HepG2 (cell line): ENCODE results near the gene MAPK8IP1. TPM values are rescaled to one million over a fixed set of nuclear protein-coding genes. Genes with fewer than 3 reads are reported as not detected.

Experiments
- ATAC-seq: fragments of 200-7000 bp; cut with Tn5 transposase; 3 replicates; pipeline ENCODE4 v1.9.1; 2020; ENCODE audit warnings: mild to moderate bottlenecking, moderate library complexity
- BruUV-seq: library from RNA; stranded (reverse); fragments of 400-500 nt; replicated peaks from 2 replicates; lab custom pipeline; 2021; lab: Mats Ljungman, UMichigan
- CTCF ChIA-PET: fragments of 300-600 bp; formaldehyde crosslinking; extraction: SDS; loops from one replicate; lab custom pipeline; 2021; ENCODE audit warnings: low total read pairs, inconsistent platforms, low intra/inter-chr PET ratio; lab: Yijun Ruan, JAX
- POLR2A ChIA-PET: fragments of 350-600 bp; sonication (Branson Sonifier 250); formaldehyde crosslinking; loops from one replicate; lab custom pipeline; 2020; ENCODE audit warnings: antibody characterized with exemption, inconsistent platforms; lab: Yijun Ruan, JAX
- DNase-seq: peaks from one replicate; pipeline ENCODE4 v3.0.0-alpha.2; 2015; ENCODE audit warnings: low spot score
- FAIRE-seq: peaks from 3 replicates; lab custom pipeline; 2011; peaks lifted over from hg19 to GRCh38; lab: Jason Lieb, UNC
- H2AFZ ChIP-seq: one replicate; pipeline ENCODE4 v1.6.1; 2011; ENCODE audit warnings: low read length, inconsistent platforms
- H3K27ac ChIP-seq: fragments of 300-600 bp; 3 replicates; pipeline ENCODE4 v1.8.0; 2011; ENCODE audit warnings: mixed run types, mild to moderate bottlenecking, mixed read lengths, low read length, inconsistent platforms; ENCODE audit not compliant: insufficient read depth; ENCODE audit errors: extremely low read length
- H3K27me3 ChIP-seq, 2 experiments: fragments of 200-600 bp in 1 of 2; 2 replicates in 1 of 2; 3 replicates in 1 of 2; pipeline versions ENCODE4 v1.6.0 to v1.8.0; 2011; ENCODE audit warnings: low read length in 2 of 2, mild to moderate bottlenecking in 2 of 2, moderate library complexity in 2 of 2, inconsistent platforms in 1 of 2; ENCODE audit not compliant: insufficient read depth in 2 of 2, control insufficient read depth in 1 of 2
- H3K36me3 ChIP-seq, 2 experiments: fragments of 200-600 bp in 1 of 2; replicated peaks in 1 of 2; 2 replicates in 1 of 2; 3 replicates in 1 of 2; pipeline versions ENCODE4 v1.5.1 to v1.8.0; 2011; ENCODE audit warnings: low read length in 2 of 2, inconsistent platforms in 1 of 2; ENCODE audit not compliant: insufficient read depth in 2 of 2, control insufficient read depth in 1 of 2
- H3K4me1 ChIP-seq: 2 replicates; pipeline ENCODE4 v1.5.1; 2012; ENCODE audit warnings: low read length, inconsistent platforms; ENCODE audit not compliant: insufficient read depth
- H3K4me2 ChIP-seq: 2 replicates; pipeline ENCODE4 v1.6.0; 2011; ENCODE audit warnings: low read depth, low read length, inconsistent platforms
- H3K4me3 ChIP-seq, 3 experiments: fragments of 200-600 bp in 1 of 3; sonication (generic), shearing (Covaris generic) in 1 of 3; replicated peaks in 1 of 3; 2 replicates each; pipeline ENCODE4 v1.5.1; 2011 to 2016; ENCODE audit warnings: low read length in 3 of 3, inconsistent platforms in 2 of 3, low read depth in 2 of 3, mild to moderate bottlenecking in 2 of 3, control low read depth in 1 of 3, mixed read lengths in 1 of 3; ENCODE audit not compliant: insufficient read depth in 1 of 3
- H3K79me2 ChIP-seq: one replicate; pipeline ENCODE4 v1.6.1; 2011; ENCODE audit warnings: low read length, inconsistent platforms; ENCODE audit not compliant: insufficient read depth
- H3K9ac ChIP-seq: 2 replicates; pipeline ENCODE4 v1.6.0; 2011; ENCODE audit warnings: mild to moderate bottlenecking, low read depth, low read length, inconsistent platforms; ENCODE audit not compliant: insufficient read depth
- H3K9me3 ChIP-seq: 2 replicates; pipeline ENCODE4 v1.5.1; 2012; ENCODE audit warnings: mild to moderate bottlenecking, low read length
- H4K20me1 ChIP-seq: 2 replicates; pipeline ENCODE4 v1.6.0; 2011; ENCODE audit warnings: inconsistent platforms, mild to moderate bottlenecking, low read length, moderate library complexity; ENCODE audit not compliant: insufficient read depth
- HOXD1 ChIP-seq: sonication (generic); formaldehyde crosslinking; IDR thresholded peaks from 2 replicates; pipeline ENCODE4 v1.5.0; 2020; ENCODE audit warnings: missing genetic modification reagents
- ZMYM3 ChIP-seq: sonication (generic); formaldehyde crosslinking; IDR thresholded peaks from 2 replicates; pipeline ENCODE4 v1.5.1; 2020; ENCODE audit warnings: mild to moderate bottlenecking, missing genetic modification reagents
- ZNF572 ChIP-seq: sonication (generic); formaldehyde crosslinking; IDR thresholded peaks from 2 replicates; pipeline ENCODE4 v1.5.1; 2020; ENCODE audit warnings: mild to moderate bottlenecking, missing genetic modification reagents
- WGBS: methylation state at CpG from one replicate; pipeline ENCODE4 v1.1.6; 2017; ENCODE audit warnings: low lambda C conversion rate; 5-methylcytosine and 5-hydroxymethylcytosine counted together
- in situ Hi-C: cut with HindIII; loops from 2 replicates; pipeline ENCODE4 v1.10.0; 2017; ENCODE audit warnings: low pct_unique_long_range_greater_than_20kb; ENCODE audit not compliant: extremely low pct_ligation_motif_present
- intact Hi-C: fragments of 100-400 bp; cut with micrococcal nuclease; formaldehyde crosslinking; loops from one replicate; pipeline ENCODE4 v1.10.0; 2022; ENCODE audit not compliant: unreplicated experiment
- polyA plus RNA-seq, 8 experiments: library from polyadenylated mRNA; depleted of rRNA in 3 of 8; stranded (reverse) in 7 of 8; unstranded in 1 of 8; fragments of >200 nt; fragmentation: Illumina TruSeq in 4 of 8; extraction: Trizol in 4 of 8; gene quantifications; 2 replicates each; pipeline versions ENCODE4 v1.2.1 to v1.2.3, GENCODE V29; 2011 to 2016; ENCODE audit warnings: low read depth in 4 of 8, missing spikeins in 1 of 8, mixed read lengths in 1 of 8; ENCODE audit not compliant: insufficient read depth in 1 of 8
- total RNA-seq, 5 experiments: library from RNA; depleted of rRNA; stranded (reverse); fragments of >200 nt; fragmentation: Illumina TruSeq; extraction: Trizol; gene quantifications; 2 replicates each; pipeline ENCODE4 v1.2.3, GENCODE V29; 2016; ENCODE audit warnings: low read depth in 1 of 5

Gene MAPK8IP1
- total and polyA plus RNA-seq, 2 of the 13 experiments (the other 11 are each of a cell fraction or from before 2014, with no cell fraction given): 2.2 to 4.2 TPM

DNA sequence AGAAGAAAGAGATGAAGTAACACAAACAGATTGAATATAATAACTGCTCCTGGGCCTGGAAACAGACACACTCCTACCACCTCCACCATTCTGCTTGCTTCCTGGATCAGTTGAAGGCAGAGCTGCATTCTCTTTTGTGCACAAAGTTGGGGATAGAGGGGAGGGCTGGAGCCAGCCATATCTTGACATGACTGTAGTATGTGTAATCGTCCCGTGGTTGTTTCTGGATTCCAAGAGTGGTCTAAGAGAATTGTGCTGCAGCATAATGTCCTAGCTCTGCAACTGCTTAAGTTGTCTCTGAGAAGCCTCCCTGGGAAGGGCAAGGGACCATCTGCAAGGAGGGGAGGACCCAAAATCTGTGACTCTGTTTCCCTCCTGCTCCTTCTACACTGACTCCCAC is 35.0 kb upstream of the MAPK8IP1 start:
- Histone ChIP-seq H3K27me3 (no peaks in the 10 kb centered on the region; a peak in 1 of 5 replicates), H4K20me1 (peaks cover 45% of the 10 kb centered on the region), H3K9ac (no peak overlapping the region), H3K9me3 (no peaks in the 10 kb centered on the region), H3K27ac (no peak overlapping the region), H3K4me2 (no peak overlapping the region), H3K4me1 (peaks cover 61% of the 10 kb centered on the region), H3K36me3 (peaks cover 3 to 12% of the 10 kb centered on the region in 2 experiments; a peak in 4 of 5 replicates), H3K4me3 (no peak overlapping the region), H2AFZ (no peak overlapping the region), H3K79me2 (peaks cover 52% of the 10 kb centered on the region)
- no peak for TF ChIP-seq ZMYM3
- in situ Hi-C loops: no loop called here
- no TSS peak for BruUV-seq
- WGBS: 94% methylated on average over 2 of the region's 2 CpGs
- ChIA-PET CTCF (no interaction called here), POLR2A (no interaction called here)
- DNase-seq (no peak), ATAC-seq (no peak), FAIRE-seq (no peak)
- intact Hi-C loops: no loop called here

- ATAC-seq: no peak
- Histone ChIP-seq H3K79me2 (peaks cover 52% of the 10 kb centered on the region), H4K20me1 (peaks cover 45% of the 10 kb centered on the region), H3K4me3 (no peak overlapping the region), H3K36me3 (peaks cover 6 to 20% of the 10 kb centered on the region in 2 experiments), H3K9ac (no peak overlapping the region), H3K27ac (no peak overlapping the region), H3K9me3 (no peaks in the 10 kb centered on the region), H2AFZ (no peak overlapping the region), H3K4me1 (peaks cover 55% of the 10 kb centered on the region), H3K4me2 (no peak overlapping the region), H3K27me3 (no peaks in the 10 kb centered on the region; a peak in 1 of 5 replicates)
- in situ Hi-C loops (no loop called here), intact Hi-C loops (no loop called here)
- TF ChIP-seq ZNF572 (CRISPR knock-in tag): no peak
- TF ChIP-seq HOXD1 (CRISPR knock-in tag): no peak
- CTCF ChIA-PET: interaction anchor here (2.0 kb wide), 1 partner anchor 80 kb away, joined by 7 read pairs; no protein-coding TSS in a partner anchor
- DNase-seq: no peak
- FAIRE-seq: no peak
- 88% methylated on average over 2 of the region's 2 CpGs for WGBS
- no TSS peak for BruUV-seq
- POLR2A ChIA-PET: no interaction called here
Measured at GRCh38 chr11:45851228-45851627, 34.2 kb upstream of the MAPK8IP1 start.
